Temporal lobe (tissue), 1 donor: ENCODE measurements around the gene DDX18. TPM values are rescaled to one million over a fixed set of nuclear protein-coding genes. Genes with fewer than 3 reads are reported as not detected.

ENCODE experiments used
- total RNA-seq: library from RNA; depleted of rRNA; stranded (reverse); fragments of >200 nt; gene quantifications from one replicate; pipeline ENCODE4 v1.2.3, GENCODE V29; 2014

DDX18 gene
- total RNA-seq, 1 donor from 2014 or later: 51.9 TPM

Other genes with a start within 250 kb of the DDX18 start
- gene CCDC93, start 199.4 kb downstream of the DDX18 start, total RNA-seq: 27.0 TPM